Neural cell (in vitro differentiated cells): ENCODE data around the gene SCAP. TPM values are rescaled to one million over a fixed set of nuclear protein-coding genes. Genes with fewer than 3 reads are reported as not detected.
A peak's percentile ranks its signal among the peaks of the same experiment; 100 is the strongest.

Source experiments
- H2AFZ ChIP-seq: fragments of 200-600, 300-800 bp; sonication (generic), shearing (Covaris generic); 2 replicates; pipeline ENCODE4 v1.6.0; 2014; ENCODE audit warnings: low read depth, mild to moderate bottlenecking, antibody characterized with exemption, low read length, moderate library complexity
- H3F3A ChIP-seq: fragments of 200-600 bp; shearing (Covaris generic); 2 replicates; pipeline ENCODE4 v1.6.1; 2016; ENCODE audit warnings: mild to moderate bottlenecking, moderate library complexity, mixed read lengths, antibody characterized with exemption, low read length; ENCODE audit not compliant: insufficient read depth, poor library complexity, severe bottlenecking
- H3K27ac ChIP-seq: fragments of 200-600, 300-800 bp; sonication (generic), shearing (Covaris generic); 2 replicates; pipeline ENCODE4 v1.5.1; 2014; ENCODE audit warnings: mild to moderate bottlenecking, low read length, moderate library complexity
- H3K27me3 ChIP-seq: fragments of 300-800, 200-600 bp; sonication (generic), shearing (Covaris generic); 2 replicates; pipeline ENCODE4 v1.6.0; 2014; ENCODE audit warnings: mild to moderate bottlenecking, low read depth, low read length, moderate library complexity; ENCODE audit not compliant: insufficient read depth
- H3K36me3 ChIP-seq: fragments of 300-800, 200-600 bp; sonication (generic), shearing (Covaris generic); 2 replicates; pipeline ENCODE4 v1.5.1; 2014; ENCODE audit warnings: mild to moderate bottlenecking, antibody characterized with exemption, low read length, moderate library complexity; ENCODE audit not compliant: insufficient read depth
- H3K4me2 ChIP-seq: fragments of 300-800, 200-600 bp; sonication (generic), shearing (Covaris generic); 2 replicates; pipeline ENCODE4 v1.6.0; 2014; ENCODE audit warnings: mild to moderate bottlenecking, low read length
- H3K4me3 ChIP-seq: fragments of 300-800, 200-600 bp; sonication (generic), shearing (Covaris generic); 2 replicates; pipeline ENCODE4 v1.5.1; 2014; ENCODE audit warnings: mild to moderate bottlenecking, low read length, moderate library complexity
- H3K79me2 ChIP-seq: fragments of 200-600 bp; shearing (Covaris generic); replicated peaks from 2 replicates; pipeline ENCODE4 v1.6.0; 2014; ENCODE audit warnings: mild to moderate bottlenecking, low read length, moderate library complexity; ENCODE audit not compliant: insufficient read depth
- H3K9ac ChIP-seq: fragments of 300-800, 200-600 bp; sonication (generic), shearing (Covaris generic); 2 replicates; pipeline ENCODE4 v1.6.1; 2016; ENCODE audit warnings: mild to moderate bottlenecking, low read length, mixed read lengths
- H3K9me2 ChIP-seq: fragments of 200-600 bp; shearing (Covaris generic); 2 replicates; pipeline ENCODE4 v1.6.1; 2016; ENCODE audit warnings: mild to moderate bottlenecking, low read length, mixed read lengths; ENCODE audit not compliant: insufficient read depth
- H3K9me3 ChIP-seq: fragments of 200-600, 300-800 bp; sonication (generic), shearing (Covaris generic); 2 replicates; pipeline ENCODE4 v1.6.1; 2016; ENCODE audit warnings: mild to moderate bottlenecking, mixed run types, low read length, moderate library complexity, mixed read lengths
- H4K20me1 ChIP-seq: fragments of 200-600 bp; shearing (Covaris generic); 2 replicates; pipeline ENCODE4 v1.6.1; 2016; ENCODE audit warnings: mild to moderate bottlenecking, mixed run types; ENCODE audit not compliant: insufficient read depth
- CTCF ChIP-seq: fragments of 450-650 bp; IDR thresholded peaks from 2 replicates; pipeline ENCODE4 v1.5.1; 2014; ENCODE audit warnings: antibody characterized with exemption, mild to moderate bottlenecking, moderate library complexity; ENCODE audit not compliant: poor library complexity, severe bottlenecking
- EP300 ChIP-seq: fragments of 450-650 bp; conservative IDR thresholded peaks from 2 replicates; pipeline ENCODE4 v1.6.1; 2014; ENCODE audit warnings: antibody characterized with exemption, mild to moderate bottlenecking, moderate library complexity; ENCODE audit not compliant: poor library complexity, severe bottlenecking
- EZH2 ChIP-seq: fragments of 200-600, 300-800 bp; shearing (Covaris generic), sonication (generic); IDR thresholded peaks from 2 replicates; pipeline ENCODE4 v1.6.1; 2014; ENCODE audit warnings: antibody characterized with exemption, low read length, borderline replicate concordance, mild to moderate bottlenecking; ENCODE audit not compliant: insufficient read depth, poor library complexity, severe bottlenecking
- MXI1 ChIP-seq: fragments of 450-650 bp; conservative IDR thresholded peaks from 2 replicates; pipeline ENCODE4 v1.6.1; 2014; ENCODE audit warnings: antibody characterized with exemption, mild to moderate bottlenecking; ENCODE audit not compliant: poor library complexity, severe bottlenecking
- POLR2AphosphoS5 ChIP-seq: IDR thresholded peaks from 2 replicates; pipeline ENCODE4 v1.6.1; 2012
- RAD21 ChIP-seq: fragments of 450-650 bp; conservative IDR thresholded peaks from 2 replicates; pipeline ENCODE4 v1.6.1; 2014; ENCODE audit warnings: antibody characterized with exemption, mild to moderate bottlenecking, moderate library complexity
- REST ChIP-seq: IDR thresholded peaks from 2 replicates; pipeline ENCODE4 v1.6.1; 2012; ENCODE audit warnings: borderline replicate concordance
- SMC3 ChIP-seq: fragments of 450-650 bp; conservative IDR thresholded peaks from 2 replicates; pipeline ENCODE4 v1.6.1; 2014; ENCODE audit warnings: antibody characterized with exemption, mild to moderate bottlenecking, moderate library complexity; ENCODE audit not compliant: poor library complexity
- TAF1 ChIP-seq: IDR thresholded peaks from 2 replicates; pipeline ENCODE4 v1.6.1; 2012; ENCODE audit warnings: low read depth
- polyA plus RNA-seq: library from polyadenylated mRNA; depleted of rRNA; stranded (reverse); fragments of >200 nt; gene quantifications from 2 replicates; pipeline ENCODE4 v1.2.3, GENCODE V29; 2014

The SCAP gene
- polyA plus RNA-seq, 1 donor from 2014 or later, result 58.0 TPM

GRCh38 chr3:47475029-47475569 lies 642 bp downstream of the SCAP start:
- H3K9ac ChIP-seq, result peak overlapping the region; percentile 66
- no peaks in the 10 kb centered on the region for H3K9me3 ChIP-seq
- no peaks in the 10 kb centered on the region for H3K27me3 ChIP-seq
- H3K36me3 ChIP-seq, result no peaks in the 10 kb centered on the region
- no peaks in the 10 kb centered on the region for H3F3A ChIP-seq
- peaks cover 41% of the 10 kb centered on the region for H3K79me2 ChIP-seq
- peak overlapping the region; percentile 86 for H3K4me3 ChIP-seq
- H3K9me2 ChIP-seq, result no peaks in the 10 kb centered on the region
- peak overlapping the region; percentile 31 for H2AFZ ChIP-seq
- H3K4me2 ChIP-seq, result peak overlapping the region; percentile 62
- no peak for TF ChIP-seq REST
- TF ChIP-seq EP300, result no peak
- TF ChIP-seq POLR2AphosphoS5, result no peak
- TF ChIP-seq RAD21, result no peak
- TF ChIP-seq EZH2, result no peak
- no peak for TF ChIP-seq MXI1
- no peak for TF ChIP-seq SMC3
- no peak for TF ChIP-seq TAF1
- no peak for TF ChIP-seq CTCF
- peak overlapping the region; percentile 50 for H3K27ac ChIP-seq
- no peaks in the 10 kb centered on the region for H4K20me1 ChIP-seq

GRCh38 chr3:47473391-47473790 lies 2.4 kb downstream of the SCAP start:
- no peak overlapping the region for H2AFZ ChIP-seq
- H3K36me3 ChIP-seq, result no peaks in the 10 kb centered on the region
- no peaks in the 10 kb centered on the region for H3K9me2 ChIP-seq
- H3K4me2 ChIP-seq, result no peak overlapping the region
- peaks cover 46% of the 10 kb centered on the region for H3K79me2 ChIP-seq
- H3K9ac ChIP-seq, result no peak overlapping the region
- H3K4me3 ChIP-seq, result peak overlapping the region; percentile 5
- TF ChIP-seq CTCF, result no peak
- TF ChIP-seq EZH2, result no peak
- no peak for TF ChIP-seq SMC3
- no peak for TF ChIP-seq TAF1
- no peak for TF ChIP-seq POLR2AphosphoS5
- no peak for TF ChIP-seq RAD21
- no peak for TF ChIP-seq REST
- TF ChIP-seq EP300, result no peak
- TF ChIP-seq MXI1, result no peak
- H3F3A ChIP-seq, result no peaks in the 10 kb centered on the region
- no peaks in the 10 kb centered on the region for H3K9me3 ChIP-seq
- no peaks in the 10 kb centered on the region for H4K20me1 ChIP-seq
- H3K27ac ChIP-seq, result no peak overlapping the region
- no peaks in the 10 kb centered on the region for H3K27me3 ChIP-seq
